Measurements from ENCODE around the gene IP6K2. TPM values are rescaled to one million over a fixed set of nuclear protein-coding genes. Genes with fewer than 3 reads are reported as not detected.

The IP6K2 gene
- total and polyA plus RNA-seq, 10 of the 15 experiments (the other 5 are each of a cell fraction or from before 2014, with no cell fraction given): 25.8 to 95.9 (median 69.0) TPM

GRCh38 chr3:48647714-48648113, 69.3 kb downstream of the IP6K2 start:
- CTCF ChIA-PET: no interaction called here
- TF ChIP-seq HDAC2 (IDR thresholded peaks at IDR 0.05) (no peak), BACH1 (IDR thresholded peaks at IDR 0.05; ENCODE audit: borderline replicate concordance) (no peak), USF2 (IDR thresholded peaks at IDR 0.05; ENCODE audit: borderline replicate concordance, low read depth, low read length) (no peak), SRF (IDR thresholded peaks at IDR 0.05; ENCODE audit: low read depth in 2 of 2, low read length in 2 of 2) (no peak), NRF1 (conservative IDR thresholded peaks at IDR 0.05; ENCODE audit: low read depth, low read length) (no peak), FOS (IDR thresholded peaks at IDR 0.05; ENCODE audit: borderline replicate concordance, extremely low read depth, insufficient read length) (no peak), ZNF217 (IDR thresholded peaks at IDR 0.05) (no peak)
- in situ Hi-C loops (cut with MboI) (no loop called here), intact Hi-C loops (cut with micrococcal nuclease; ENCODE audit: unreplicated experiment) (no loop called here)
- no peaks in the 10 kb centered on the region for H3K27me3 ChIP-seq (replicated peaks in 1 of 2; ENCODE audit: control insufficient read depth in 2 of 2, insufficient read depth in 2 of 2, low read length in 1 of 2)
- no peaks in the 10 kb centered on the region; the same call in 1 of the 2 replicates for H4K20me1 ChIP-seq (ENCODE audit: control insufficient read depth, insufficient read depth)
- H3K79me2 ChIP-seq (ENCODE audit: control insufficient read depth, insufficient read depth, low read length): no peaks in the 10 kb centered on the region
- RAD21 ChIA-PET (ENCODE audit: unreplicated experiment): no interaction called here
- H3K36me3 ChIP-seq (ENCODE audit: control insufficient read depth in 2 of 2, insufficient read depth in 2 of 2, low read length in 1 of 2): no peaks in the 10 kb centered on the region
- SMC1A ChIA-PET (ENCODE audit: uncharacterized antibody, unreplicated experiment): no interaction called here
- H3K4me1 ChIP-seq (ENCODE audit: control insufficient read depth, insufficient read depth, low read length): no peaks in the 10 kb centered on the region
- H3K4me3 ChIP-seq: no peak overlapping the region
- no peak overlapping the region for H2AFZ ChIP-seq (ENCODE audit: control insufficient read depth, low read depth, low read length)
- no peak overlapping the region for H3K4me2 ChIP-seq (ENCODE audit: control insufficient read depth, insufficient read depth)
- no peaks in the 10 kb centered on the region for H3K9me3 ChIP-seq (replicated peaks; ENCODE audit: control insufficient read depth, insufficient read depth, low read length)
- H3K9ac ChIP-seq (ENCODE audit: control insufficient read depth, insufficient read depth, low read length): no peak overlapping the region
- FAIRE-seq (no peak), DNase-seq (ENCODE audit: low read depth, low spot score) (no peak), ATAC-seq (no peak)
- no peak overlapping the region for H3K27ac ChIP-seq (ENCODE audit: control insufficient read depth, insufficient read depth)
- POLR2A ChIA-PET: no interaction called here
- 24% methylated on average over 9 of the region's 9 CpGs for WGBS (ENCODE audit: insufficient coverage, insufficient replicate concordance, low lambda C conversion rate, missing lambda C conversion rate)
- BruUV-seq (replicated peaks): no TSS peak

All from GM12878 (cell line).